DMS 273 treated with DMSO at 0.1 percent for 48 hours (cell line): ENCODE measurements around the gene MTHFR.

Source experiments
- DNase-seq: peaks from one replicate; lab custom pipeline; 2025; lab: John Stamatoyannopoulos, UW

Gene MTHFR

DNA sequence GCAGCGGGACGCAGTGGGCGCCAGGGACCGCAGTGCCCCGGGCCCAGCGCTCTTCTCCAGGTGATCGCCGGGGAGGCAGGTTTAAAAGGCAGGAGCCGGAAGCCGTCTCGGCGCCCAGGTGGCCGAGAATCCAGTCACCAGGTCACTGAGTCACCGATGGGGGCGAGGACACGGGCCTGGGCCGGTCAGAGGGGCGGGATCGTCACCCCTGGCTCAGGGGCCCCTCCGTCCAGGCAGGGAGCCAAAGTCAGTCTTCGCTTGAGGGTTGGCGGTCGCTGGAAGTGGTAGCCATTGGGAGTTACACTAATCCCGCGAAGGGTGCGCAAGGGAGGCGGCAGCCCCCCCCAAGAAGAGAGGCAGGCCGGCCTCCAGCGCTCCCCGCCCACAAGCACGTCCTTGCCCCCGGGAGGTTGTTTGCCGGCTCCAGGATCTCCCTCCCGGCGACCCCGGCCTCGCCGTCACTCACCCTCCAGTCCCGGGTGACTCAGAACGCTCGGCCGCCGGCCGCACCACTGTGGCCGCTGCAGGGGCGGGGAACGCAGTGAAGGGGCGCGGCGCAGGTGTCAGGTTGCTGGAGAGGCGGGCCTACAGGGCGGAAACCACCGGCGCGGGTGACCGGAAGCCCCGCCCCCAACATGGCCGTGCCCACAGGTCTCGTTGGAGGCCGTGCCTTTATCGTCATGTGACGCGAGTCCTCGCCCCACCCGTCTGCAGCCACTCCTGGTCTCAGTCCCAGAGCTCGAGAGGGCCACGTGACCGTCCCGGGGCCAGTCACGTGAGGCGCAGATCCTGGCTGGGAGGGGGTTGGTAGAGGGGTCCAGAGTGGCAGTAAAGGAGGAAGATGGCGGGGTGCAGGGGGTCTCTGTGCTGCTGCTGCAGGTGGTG is at the start of gene MTHFR, which contains the start of gene CLCN6:
Gene MTHFR (minus strand): TSS at position 543 of the 885 bp plus-strand sequence. CDS start 2,848 bp downstream, outside the sequence.
Gene CLCN6 (plus strand): TSS at position 770 of the 885 bp plus-strand sequence. CDS start 72 bp downstream, at position 842.
- peak; percentile 94 for DNase-seq

DNA sequence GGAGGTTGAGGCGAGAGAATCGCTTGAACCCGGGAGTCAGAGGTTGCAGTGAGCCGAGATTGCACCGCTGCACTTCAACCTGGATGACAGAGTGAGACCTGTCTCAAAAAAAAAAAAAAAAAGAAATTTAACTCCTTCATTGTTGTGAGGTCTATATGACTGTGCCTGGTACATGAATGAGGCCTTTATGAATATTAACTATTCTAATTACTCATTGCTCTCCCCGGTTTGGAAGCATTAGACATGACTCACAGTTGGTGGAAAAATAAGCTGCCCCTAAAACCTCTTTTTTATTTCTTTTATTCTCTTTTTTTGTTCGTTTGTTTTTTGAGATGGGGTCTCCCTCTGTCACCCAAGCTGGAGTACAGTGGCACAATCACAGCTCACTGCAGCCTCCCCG is 49.7 kb upstream of the MTHFR start:
- DNase-seq: no peak

DNA sequence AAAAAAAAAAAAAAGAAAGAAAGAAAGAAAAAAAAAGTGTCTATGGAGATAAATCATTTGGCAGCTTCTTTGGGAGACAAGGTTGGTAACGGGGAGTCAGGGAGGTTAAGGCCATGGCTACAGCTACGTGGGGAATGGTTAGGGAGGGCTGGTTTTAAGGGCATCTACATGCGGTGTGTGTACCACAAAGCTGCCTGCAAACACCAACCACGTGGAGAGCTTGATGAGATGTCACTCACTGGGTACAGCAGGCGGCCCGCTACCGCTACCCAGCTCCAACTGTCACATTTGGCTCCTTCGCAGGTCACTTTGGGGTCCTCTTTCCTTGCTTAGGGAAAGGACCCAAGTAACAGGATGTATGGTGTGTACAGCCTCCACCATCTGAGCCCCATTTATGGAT is 48.8 kb upstream of the MTHFR start:
- no peak for DNase-seq

DNA sequence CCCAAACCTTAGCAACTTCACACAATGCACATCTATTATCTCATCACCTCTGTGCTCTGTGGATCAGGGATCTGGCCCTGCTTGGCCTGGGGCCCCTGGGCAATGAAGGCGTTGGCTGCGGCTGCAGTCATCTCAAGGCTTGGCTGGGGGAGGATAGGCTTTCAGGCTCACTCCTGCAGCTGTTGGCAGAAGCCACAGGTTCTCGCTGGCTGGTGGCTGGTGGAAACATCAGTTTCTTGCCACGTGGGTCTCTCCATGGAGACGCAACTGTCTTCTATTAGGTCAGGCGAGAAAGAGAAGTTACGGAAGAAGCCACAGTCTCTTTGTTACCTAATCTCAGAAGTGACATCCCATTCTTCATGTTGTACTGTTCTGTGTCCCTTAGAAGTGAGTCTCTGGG is 45.4 kb upstream of the MTHFR start:
- no peak for DNase-seq

DNA sequence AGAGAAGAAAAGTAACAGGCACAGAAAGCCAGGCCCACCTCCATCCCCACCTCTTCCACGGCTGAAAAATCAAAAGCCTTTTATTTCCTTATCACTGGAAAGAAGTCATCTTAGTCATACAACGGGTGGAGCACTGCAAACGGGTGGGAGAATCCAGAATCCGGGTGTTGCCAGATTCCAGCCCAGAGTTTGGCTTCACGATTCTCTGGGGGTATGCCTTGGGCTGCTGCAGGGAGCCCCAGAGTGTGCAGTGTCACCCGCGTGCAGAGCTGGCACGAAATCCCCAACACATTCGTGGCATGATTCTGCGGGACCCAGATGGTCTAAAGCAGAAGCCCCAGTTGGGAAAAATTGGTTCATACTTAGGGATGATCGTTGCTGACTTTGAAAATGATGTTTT is 44.4 kb upstream of the MTHFR start:
- DNase-seq: no peak

DNA sequence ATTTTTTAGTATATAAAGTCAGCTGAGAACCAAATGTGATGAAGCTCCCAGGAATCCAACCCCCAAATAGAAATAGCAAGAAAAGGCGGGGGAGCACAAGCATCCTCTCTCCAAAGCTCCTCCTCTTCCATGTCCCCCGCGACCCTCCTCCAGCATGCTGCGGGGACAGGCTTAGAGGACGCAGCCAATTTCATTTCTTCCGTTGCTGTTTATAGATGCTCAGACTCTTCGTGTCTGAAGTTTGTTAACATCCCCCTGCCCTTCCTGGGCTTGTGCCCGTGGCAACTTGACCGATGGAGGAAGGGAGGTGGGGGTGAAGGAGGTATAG is 42.6 kb upstream of the MTHFR start:
- DNase-seq: no peak

DNA sequence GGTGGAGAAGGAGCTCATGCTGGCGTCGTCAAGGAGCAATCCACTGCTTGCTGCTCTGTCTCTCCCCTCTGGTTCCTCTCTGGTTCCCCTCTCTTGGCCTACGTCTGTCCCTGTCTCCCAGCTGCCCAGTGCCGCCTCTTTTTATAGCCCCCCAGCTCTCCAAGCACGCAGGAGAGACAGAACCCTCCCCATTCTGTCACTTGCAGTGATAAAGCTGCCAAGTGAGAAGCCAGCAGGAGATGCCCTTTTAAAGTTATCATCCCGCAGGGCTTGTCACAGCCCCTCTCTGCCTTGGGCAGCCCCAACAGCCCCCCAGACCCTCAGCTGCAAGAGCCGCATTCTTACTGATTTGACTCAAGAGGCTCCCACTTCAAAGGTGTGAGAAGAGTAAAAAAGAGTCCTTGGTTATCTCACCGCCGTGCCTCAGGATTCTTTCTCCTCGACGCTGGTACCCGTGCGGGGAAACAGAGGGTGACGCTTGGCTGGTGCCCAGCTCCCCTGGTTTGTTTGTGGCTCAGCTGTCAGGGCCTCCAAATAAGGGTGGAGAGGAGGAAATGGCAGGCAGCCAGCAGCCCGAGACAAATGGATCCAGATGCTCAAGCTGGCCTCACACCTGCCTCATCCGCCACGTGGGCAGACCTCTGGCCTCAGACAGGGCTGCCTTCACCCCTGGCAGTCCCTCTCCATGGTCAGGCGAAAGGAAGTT is 42.1 kb upstream of the MTHFR start, which contains the start of gene NPPA:
Gene NPPA (minus strand): TSS at position 117 of the 706 bp plus-strand sequence. CDS start 99 bp downstream, at position 18.
- peak; percentile 88 for DNase-seq

DNA sequence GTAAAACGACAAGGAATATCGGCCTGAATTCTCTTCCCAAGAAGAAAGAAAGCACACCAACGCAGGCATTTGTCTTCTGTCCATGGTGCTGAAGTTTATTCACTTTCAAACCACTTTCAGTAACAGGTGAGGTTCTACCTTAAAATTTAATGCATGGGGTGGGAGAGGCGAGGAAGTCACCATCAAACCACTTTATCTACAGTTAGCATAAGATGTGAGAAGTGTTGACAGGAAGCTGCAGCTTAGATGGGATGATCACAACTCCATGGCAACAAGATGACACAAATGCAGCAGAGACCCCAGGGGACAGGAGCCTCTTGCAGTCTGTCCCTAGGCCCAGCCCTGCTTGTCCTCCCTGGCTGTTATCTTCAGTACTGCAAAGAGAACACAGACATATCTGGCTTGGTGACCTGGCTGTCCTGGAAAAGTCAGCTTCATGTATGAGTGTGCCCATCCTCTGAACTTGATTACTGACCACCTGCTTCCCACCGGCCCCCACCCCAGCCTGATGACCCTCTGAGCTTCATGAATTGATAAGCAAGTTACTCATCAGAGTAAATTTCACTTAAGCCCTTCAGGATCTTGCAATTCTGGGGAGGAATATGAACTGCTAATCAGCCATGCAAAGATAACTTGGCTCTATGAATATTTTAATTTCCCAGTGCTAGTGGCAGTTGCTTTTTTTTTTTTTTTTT is 40.0 kb upstream of the MTHFR start:
- no peak for DNase-seq

DNA sequence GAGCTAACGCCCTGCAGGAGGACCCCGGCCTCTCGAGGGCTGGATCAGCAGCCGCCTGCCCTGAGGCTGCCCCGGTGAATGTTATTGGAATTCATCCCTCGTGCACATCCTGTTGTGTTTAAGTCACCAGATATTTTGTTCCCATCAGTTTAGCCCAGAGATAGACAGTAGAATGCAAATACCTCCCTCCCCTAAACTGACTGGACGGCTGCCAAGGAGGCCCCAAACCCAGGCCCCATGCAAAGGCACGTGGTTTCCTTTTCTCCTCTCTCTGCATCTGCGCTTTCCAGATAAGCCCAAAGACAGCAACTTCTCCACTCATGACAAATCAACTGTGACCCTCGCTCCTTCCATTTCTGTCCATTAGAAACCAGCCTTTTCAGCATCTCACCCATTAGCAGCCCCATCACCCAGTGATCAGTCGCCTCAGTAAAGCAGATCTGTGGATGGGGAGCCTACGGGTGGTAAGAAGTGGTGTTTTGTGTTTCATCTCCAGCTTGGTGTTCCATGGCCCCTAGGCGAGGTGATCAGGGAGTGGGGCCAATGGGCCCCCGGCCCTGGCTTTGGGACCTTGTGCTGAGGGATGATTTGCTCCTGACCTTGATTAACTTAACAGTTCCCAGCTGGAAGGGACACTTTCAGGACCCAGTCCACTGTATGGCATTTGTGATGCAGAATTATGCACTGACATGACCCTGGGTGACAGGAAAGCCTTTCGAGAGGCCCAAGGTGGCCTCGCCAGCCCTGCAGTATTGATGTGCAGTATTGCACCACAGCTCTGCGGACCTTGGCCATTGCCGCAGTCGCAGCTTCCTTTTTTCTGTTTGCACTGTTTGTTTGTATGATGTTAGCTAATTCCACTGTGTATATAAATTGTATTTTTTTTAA is 36.6 kb upstream of the MTHFR start:
- no peak for DNase-seq

DNA sequence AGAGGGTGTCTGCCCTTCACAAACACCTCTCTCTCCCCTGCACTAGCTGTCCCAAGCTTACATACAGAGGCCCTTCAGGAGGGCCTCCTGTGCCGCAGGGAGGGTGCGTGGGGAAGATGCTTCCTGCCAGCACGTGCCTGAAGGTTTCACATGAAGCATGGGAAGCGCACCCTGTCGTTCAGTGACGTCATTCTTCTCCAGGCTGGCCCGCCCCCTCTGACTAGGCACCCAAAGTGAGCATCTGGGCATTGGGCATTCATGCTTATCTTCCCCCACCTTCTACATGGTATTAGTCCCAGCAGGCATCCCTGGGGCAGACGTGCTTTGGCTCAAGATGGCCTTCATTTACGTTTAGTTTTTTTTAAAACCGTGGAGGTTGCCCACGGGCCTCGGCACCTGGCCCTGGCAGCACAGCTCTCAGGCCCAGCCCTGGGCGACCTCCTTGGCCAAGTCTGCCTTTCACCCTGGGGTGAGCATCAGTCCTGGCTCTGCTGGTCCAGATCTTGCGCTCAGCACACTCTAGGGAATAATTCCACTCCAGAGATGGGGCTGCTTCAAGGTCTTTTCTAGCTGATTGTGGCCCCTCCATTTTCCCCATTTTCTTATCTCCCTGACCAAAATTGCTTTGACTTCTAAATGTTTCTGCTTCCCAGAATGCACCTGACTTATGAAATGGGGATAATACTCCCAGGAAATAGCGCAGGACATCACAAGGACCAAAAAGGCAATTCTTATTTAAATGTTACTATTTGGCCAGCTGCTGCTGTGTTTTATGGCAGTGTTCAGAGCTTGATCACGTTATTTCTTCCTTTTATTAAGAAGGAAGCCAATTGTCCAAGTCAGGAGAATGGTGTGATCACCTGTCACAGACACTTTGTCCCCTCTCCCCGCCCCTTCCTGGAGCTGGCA is 35.7 kb upstream of the MTHFR start:
- no peak for DNase-seq

DNA sequence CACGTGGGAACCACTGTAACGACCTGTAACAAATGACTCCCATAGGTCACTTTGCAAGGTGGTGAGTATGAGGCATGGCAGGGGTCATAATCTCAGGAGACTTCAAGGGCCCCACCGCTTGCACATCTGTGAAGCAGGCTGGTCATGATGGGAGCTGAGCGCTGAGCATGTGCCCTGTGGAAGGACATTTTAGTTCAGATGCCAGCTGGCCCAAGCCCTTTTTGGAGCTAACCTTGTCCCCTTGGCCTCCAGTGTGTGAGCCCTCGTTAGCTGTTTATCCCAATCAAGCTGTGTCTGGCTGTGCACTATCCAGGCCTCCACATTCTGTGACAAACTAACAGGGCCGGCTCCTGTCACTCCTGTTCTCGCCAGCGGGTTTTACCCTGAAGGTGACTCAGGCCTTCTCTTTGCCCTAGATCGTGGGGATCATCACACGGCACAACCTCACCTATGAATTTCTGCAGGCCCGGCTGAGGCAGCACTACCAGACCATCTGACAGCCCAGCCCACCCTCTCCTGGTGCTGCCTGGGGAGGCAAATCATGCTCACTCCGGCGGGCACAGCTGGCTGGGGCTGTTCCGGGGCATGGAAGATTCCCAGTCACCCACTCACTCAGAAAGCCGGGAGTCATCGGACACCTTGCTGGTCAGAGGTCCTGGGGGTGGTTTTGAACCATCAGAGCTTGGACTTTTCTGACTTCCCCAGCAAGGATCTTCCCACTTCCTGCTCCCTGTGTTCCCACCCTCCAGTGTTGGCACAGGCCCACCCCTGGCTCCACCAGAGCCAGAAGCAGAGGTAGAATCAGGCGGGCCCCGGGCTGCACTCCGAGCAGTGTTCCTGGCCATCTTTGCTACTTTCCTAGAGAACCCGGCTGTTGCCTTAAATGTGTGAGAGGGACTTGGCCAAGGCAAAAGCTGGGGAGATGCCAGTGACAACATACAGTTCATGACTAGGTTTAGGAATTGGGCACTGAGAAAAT is 34.3 kb upstream of the MTHFR start:
- no peak for DNase-seq

DNA sequence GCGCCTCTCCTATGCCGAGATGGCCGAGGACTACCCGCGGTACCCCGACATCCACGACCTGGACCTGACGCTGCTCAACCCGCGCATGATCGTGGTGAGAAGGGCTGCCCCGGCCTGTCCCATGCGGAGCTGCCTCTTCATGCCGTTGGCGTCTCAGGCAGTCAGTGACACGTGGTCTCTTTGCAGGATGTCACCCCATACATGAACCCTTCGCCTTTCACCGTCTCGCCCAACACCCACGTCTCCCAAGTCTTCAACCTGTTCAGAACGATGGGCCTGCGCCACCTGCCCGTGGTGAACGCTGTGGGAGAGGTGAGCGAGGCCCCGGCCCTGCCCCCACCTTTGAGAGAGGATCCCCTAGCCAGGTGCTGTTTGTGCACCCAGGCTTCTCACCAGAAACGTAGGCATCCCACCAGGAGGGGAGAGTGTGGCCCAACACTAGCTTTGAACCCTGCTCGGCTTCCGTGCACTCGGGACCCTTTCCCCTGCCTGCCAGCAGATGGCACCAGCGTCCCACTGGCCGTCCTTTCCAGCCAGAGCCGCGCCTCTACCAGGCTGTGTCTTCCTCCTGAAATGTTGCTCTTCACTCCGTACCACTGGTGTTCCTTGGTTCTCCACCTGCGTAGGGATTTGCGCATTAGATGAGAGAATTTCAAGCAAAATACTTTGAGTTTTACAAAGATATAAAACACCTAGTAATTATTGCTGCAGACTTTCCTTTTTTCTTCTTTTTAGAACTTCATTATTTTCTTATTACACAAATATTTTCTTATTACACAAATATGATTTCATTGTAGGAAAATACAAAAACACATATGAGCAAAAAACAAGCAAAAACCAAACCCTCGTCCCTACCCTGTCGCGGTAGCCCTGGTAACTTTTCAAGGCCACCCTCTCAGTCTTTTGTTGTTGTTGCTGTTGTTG is 32.8 kb upstream of the MTHFR start:
- peak; percentile 24 for DNase-seq

DNA sequence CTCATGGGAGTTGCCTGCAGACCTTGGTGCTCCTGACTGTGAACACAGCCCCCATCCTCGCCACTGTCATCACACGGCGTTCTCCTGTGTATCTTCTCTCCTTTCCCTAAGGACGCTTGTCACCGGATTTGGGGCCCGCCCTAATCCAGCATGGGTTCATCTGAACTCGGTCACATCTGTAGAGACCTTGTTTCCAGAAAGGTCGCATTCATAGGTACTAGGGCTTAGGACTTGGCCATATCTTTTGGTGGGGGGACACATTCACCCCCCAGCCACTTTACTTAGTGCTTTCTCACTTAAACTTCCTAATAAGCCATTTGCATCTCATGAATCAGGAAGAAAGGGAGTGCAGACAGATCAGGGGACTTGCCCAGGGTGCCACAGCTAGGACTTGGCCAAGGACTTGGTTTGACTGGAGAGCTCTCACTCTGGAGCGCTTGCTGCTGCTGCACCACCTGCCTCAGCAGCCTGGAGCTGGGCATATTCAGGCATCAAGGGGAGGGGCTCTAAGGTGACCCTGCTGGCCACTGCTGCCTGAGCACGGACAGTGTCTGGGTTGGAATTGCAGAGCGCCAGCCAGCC is 32.1 kb upstream of the MTHFR start:
- DNase-seq: no peak

DNA sequence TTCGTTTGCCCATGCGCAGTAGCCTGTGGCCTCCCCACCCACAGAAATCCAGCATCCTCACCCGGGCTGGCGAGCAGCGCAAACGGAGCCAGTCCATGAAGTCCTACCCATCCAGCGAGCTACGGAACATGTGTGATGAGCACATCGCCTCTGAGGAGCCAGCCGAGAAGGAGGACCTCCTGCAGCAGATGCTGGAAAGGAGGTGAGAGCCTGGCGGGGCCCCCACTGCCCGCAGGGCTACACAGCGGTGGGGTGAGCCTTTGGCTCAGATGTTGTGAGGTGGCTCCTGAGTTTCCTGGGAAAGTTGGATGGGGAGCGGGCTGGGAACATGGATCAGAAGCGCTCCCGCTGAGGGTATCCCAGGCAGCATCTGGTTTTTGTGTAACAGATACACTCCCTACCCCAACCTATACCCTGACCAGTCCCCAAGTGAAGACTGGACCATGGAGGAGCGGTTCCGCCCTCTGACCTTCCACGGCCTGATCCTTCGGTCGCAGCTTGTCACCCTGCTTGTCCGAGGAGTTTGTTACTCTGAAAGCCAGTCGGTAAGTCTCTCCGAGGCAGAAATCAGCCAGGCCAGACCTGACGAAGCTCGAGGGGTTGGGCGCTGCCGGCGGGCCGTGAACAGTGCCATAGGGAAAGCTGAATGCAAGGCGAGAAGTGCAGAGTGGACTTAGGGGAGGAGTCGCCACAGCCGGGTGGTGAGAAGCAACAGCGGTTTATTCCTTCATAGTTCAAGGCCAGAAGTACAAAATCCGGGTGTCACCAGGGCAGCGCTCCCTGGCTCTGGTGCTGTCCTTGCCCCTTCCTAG is 31.4 kb upstream of the MTHFR start:
- no peak for DNase-seq

DNA sequence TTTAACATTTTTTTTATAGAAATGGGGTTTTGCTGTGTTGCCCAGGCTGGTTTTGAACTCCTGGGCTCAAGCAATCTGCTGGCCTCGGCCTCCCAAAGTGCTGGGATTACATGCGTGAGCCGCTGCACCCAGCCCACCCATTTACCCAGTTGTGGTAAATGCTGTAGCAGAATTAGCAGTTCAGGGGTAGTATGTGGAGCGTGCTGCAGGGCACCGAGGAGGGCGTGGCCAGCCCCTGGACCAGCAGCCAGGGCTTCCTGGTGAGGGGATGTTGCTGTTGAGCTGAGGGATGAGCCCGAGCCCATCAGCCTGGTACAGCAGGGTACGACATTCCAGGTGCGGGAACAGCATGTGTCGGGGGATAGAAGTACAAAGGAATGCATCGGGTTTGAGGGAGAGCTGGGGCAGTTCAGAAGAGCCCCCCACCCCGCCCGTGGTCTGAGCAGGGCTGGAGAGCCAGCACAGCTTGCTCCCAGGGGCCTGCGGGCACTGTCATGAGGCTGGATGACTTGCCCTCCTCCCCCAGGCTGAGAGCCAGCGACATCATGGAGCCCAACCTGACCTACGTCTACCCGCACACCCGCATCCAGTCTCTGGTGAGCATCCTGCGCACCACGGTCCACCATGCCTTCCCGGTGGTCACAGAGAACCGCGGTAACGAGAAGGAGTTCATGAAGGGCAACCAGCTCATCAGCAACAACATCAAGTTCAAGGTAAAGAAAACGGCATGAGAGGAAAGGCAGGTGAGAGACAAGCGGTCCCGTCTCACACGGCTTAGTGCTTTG is 29.9 kb upstream of the MTHFR start:
- no peak for DNase-seq

DNA sequence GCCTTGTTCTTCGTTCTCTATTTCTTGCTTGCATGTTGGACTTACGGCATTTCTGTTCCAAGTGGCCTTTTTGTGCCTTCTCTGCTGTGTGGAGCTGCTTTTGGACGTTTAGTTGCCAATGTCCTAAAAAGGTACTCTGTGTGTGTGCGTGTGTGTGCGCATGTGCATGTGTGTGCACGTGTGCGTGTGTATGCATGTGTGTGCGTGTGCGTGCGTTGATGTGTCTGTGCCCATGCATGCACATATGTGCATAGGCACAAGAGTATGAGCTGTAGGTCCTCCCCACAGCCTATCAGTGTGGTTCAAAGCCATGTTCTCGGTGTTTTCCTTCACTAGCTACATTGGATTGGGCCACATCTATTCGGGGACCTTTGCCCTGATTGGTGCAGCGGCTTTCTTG is 28.1 kb upstream of the MTHFR start:
- DNase-seq: no peak
